Glutamatergic neuron (in vitro differentiated cells): Measurements from ENCODE around the gene GRID2IP. TPM values are rescaled to one million over a fixed set of nuclear protein-coding genes. Genes with fewer than 3 reads are reported as not detected.

ENCODE experiments used
- DNase-seq: peaks from one replicate; pipeline ENCODE4 v3.0.0; 2022
- H3K27ac Mint-ChIP-seq: one replicate; pipeline ENCODE4 v1.8.0; 2020; ENCODE audit warnings: mild to moderate bottlenecking, mixed read lengths, inconsistent platforms; ENCODE audit not compliant: unreplicated experiment
- H3K27me3 Mint-ChIP-seq: one replicate; pipeline ENCODE4 v1.8.0; 2020; ENCODE audit warnings: mild to moderate bottlenecking, moderate library complexity, mixed read lengths, inconsistent platforms; ENCODE audit not compliant: unreplicated experiment
- H3K36me3 Mint-ChIP-seq: one replicate; pipeline ENCODE4 v1.8.0; 2020; ENCODE audit warnings: mild to moderate bottlenecking, mixed read lengths, inconsistent platforms; ENCODE audit not compliant: unreplicated experiment
- H3K4me1 Mint-ChIP-seq: one replicate; pipeline ENCODE4 v1.8.0; 2020; ENCODE audit warnings: mild to moderate bottlenecking, low read depth, mixed read lengths, inconsistent platforms; ENCODE audit not compliant: unreplicated experiment
- H3K4me3 Mint-ChIP-seq: one replicate; pipeline ENCODE4 v1.8.0; 2020; ENCODE audit warnings: mild to moderate bottlenecking, mixed read lengths, inconsistent platforms; ENCODE audit not compliant: unreplicated experiment
- H3K9me3 Mint-ChIP-seq: one replicate; pipeline ENCODE4 v1.8.0; 2020; ENCODE audit warnings: mild to moderate bottlenecking, moderate library complexity, mixed read lengths, inconsistent platforms; ENCODE audit not compliant: unreplicated experiment
- total RNA-seq: library from RNA; stranded (reverse); fragmentation: NEBNext Ultra II Directional; extraction: Animal tissue kit (Norgen Biotek cat#: 25700); gene quantifications from one replicate; pipeline ENCODE4 v1.2.1, GENCODE V29; 2021; ENCODE audit not compliant: unreplicated experiment
- TF ChIP-seq, protein P1 (sequence below): fragments of 200-600 bp; sonication (generic); IDR thresholded peaks from one replicate; pipeline ENCODE4 v1.5.0; 2021; ENCODE audit not compliant: partially characterized antibody, unreplicated experiment

The GRID2IP gene
- total RNA-seq, 1 donor from 2014 or later: 0.66 TPM

DNA sequence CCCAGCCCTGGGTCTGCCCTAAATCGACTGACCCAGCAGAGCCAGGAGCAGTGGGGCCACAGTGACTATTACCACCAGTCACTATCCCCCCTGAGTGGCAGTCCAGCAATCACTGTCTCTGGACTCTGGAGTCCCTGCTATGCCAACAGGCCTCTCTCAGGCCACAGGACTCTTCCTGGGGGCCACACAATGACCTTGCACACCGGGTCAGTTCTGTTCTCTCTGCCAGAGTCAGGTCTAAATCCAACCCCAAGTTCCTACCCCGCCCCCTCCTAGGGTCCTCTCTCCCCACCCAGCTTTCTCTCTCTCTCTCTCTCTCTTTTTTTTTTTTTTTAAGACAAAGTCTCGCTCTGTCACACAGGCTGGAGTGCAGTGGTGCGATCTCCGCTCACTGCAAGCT lies 21.6 kb downstream of the GRID2IP start:
- Mint-ChIP-seq H3K9me3 (peaks cover 1% of the 10 kb centered on the region), H3K27ac (no peak overlapping the region), H3K36me3 (no peaks in the 10 kb centered on the region), H3K4me1 (peaks cover 2% of the 10 kb centered on the region), H3K4me3 (peak overlapping the region; percentile 30), H3K27me3 (peaks cover 27% of the 10 kb centered on the region)
- no peak for DNase-seq
- TF ChIP-seq, protein P1, sequence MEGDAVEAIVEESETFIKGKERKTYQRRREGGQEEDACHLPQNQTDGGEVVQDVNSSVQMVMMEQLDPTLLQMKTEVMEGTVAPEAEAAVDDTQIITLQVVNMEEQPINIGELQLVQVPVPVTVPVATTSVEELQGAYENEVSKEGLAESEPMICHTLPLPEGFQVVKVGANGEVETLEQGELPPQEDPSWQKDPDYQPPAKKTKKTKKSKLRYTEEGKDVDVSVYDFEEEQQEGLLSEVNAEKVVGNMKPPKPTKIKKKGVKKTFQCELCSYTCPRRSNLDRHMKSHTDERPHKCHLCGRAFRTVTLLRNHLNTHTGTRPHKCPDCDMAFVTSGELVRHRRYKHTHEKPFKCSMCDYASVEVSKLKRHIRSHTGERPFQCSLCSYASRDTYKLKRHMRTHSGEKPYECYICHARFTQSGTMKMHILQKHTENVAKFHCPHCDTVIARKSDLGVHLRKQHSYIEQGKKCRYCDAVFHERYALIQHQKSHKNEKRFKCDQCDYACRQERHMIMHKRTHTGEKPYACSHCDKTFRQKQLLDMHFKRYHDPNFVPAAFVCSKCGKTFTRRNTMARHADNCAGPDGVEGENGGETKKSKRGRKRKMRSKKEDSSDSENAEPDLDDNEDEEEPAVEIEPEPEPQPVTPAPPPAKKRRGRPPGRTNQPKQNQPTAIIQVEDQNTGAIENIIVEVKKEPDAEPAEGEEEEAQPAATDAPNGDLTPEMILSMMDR: no peak

DNA sequence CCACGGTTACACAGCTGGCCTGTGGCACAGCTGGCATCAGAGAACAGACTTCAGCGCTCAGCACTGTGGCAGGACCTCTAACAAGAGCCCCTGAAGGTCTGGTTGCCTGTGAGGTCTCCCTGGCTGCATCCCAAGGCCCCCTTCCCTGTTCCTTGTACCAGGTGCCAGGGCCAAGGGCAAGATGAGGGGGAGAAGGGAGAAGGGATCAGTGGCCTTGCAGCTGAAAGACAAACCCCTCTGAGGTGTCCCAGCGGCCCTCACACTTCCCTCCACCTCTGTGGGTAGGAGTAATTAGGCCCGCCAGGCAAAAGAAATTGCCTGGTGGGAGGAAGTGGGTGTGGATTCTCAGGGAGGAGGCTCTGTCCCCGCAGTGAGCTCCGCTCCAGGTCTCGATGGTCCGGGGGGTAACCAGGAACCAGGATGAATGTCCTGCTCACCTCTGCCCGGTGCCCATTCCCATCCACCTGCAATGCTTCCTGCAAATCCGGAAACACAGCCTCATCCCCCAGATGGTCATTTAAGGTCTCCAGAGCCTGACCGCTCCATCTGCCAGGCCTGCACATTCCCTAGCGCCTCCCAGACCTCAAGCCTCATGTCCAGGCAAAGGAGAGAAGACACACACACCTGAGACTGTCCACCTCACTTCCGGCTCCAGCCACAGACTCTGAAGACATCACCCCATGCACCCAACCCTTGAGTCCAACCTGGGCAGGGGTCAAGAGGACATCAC lies 22.7 kb downstream of the GRID2IP start:
- Mint-ChIP-seq H3K4me1 (peaks cover 2% of the 10 kb centered on the region), H3K27ac (peak overlapping the region; percentile 48), H3K36me3 (no peaks in the 10 kb centered on the region), H3K27me3 (peaks cover 27% of the 10 kb centered on the region), H3K9me3 (peaks cover 1% of the 10 kb centered on the region), H3K4me3 (no peak overlapping the region)
- TF ChIP-seq, protein P1: no peak
- no peak for DNase-seq

DNA sequence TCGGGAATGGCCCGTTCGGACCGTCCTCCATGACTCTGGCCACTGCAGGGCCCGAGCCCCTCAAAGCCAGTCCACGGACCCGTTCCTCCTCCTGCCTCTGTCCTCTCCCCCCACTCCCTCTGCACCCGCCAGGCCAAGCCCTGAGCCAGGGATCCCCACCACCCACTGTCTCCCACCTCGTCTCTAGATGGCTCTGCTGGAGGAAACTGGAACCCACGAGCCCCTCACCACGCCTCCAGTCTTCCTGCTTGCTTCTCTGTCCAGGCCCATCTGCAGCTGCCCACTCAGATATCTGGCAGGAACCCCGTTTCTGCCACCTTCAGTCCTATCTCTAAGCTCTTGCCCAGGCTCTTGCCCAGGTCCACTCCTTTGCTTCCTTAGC lies 24.3 kb downstream of the GRID2IP start:
- Mint-ChIP-seq H3K4me1 (peaks cover 2% of the 10 kb centered on the region), H3K27me3 (peaks cover 27% of the 10 kb centered on the region), H3K36me3 (no peaks in the 10 kb centered on the region), H3K4me3 (peak overlapping the region; percentile 77), H3K27ac (no peak overlapping the region), H3K9me3 (peaks cover 1% of the 10 kb centered on the region)
- DNase-seq: no peak
- TF ChIP-seq, protein P1: no peak

- Mint-ChIP-seq H3K4me1 (peaks cover 4% of the 10 kb centered on the region), H3K36me3 (no peaks in the 10 kb centered on the region), H3K27ac (no peak overlapping the region), H3K9me3 (no peaks in the 10 kb centered on the region), H3K4me3 (no peak overlapping the region), H3K27me3 (no peaks in the 10 kb centered on the region)
- DNase-seq: no peak
- TF ChIP-seq, protein P1: no peak
Measured at GRCh38 chr7:6520163-6520981, 30.9 kb downstream of the GRID2IP start.
